Suprapubic skin (tissue), 4 donors: ENCODE results near the gene MYO1C.

ENCODE experiments used
- CTCF ChIP-seq, 2 donors: fragments of 200-600 bp in 1 of 2; fragments of 450-650 bp in 1 of 2; sonication (generic) in 1 of 2; IDR thresholded peaks; one replicate each; pipeline ENCODE4 v1.5.1; 2016 to 2019; ENCODE audit warnings: antibody characterized with exemption in 2 of 2, mild to moderate bottlenecking in 1 of 2, moderate library complexity in 1 of 2
- EP300 ChIP-seq: sonication (generic); formaldehyde crosslinking; IDR thresholded peaks from one replicate; pipeline ENCODE4 v1.6.1; 2017; ENCODE audit warnings: antibody characterized with exemption
- POLR2A ChIP-seq, 2 donors: fragments of 450-650 bp; IDR thresholded peaks; one replicate each; pipeline ENCODE4 v1.6.1; 2017; ENCODE audit warnings: antibody characterized with exemption in 2 of 2, mild to moderate bottlenecking in 2 of 2, moderate library complexity in 2 of 2
- POLR2AphosphoS5 ChIP-seq, 3 donors: sonication (generic); formaldehyde crosslinking; IDR thresholded peaks; one replicate each; pipeline ENCODE4 v1.6.1; 2017; ENCODE audit warnings: antibody characterized with exemption in 3 of 3

DNA sequence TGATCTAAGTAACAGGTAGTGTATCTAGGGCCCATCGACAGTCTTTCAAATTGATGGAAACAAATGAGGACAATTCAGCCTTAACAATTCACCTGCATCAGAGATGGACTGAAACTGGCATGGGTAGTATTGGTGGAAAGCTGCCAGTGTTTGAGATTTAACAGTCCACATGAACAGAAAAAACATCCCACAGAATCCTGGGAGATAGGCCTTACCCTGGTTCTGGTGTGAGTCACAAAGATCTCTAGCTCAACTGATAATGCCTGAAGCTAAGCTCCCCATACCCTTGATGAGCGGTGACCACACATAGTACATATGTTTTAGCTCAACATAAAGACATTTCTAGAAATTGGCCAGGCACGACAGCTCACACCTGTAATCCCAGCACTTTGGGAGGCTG, 58.3 kb downstream of the MYO1C start:
- no peak for TF ChIP-seq CTCF (IDR thresholded peaks at IDR 0.05)
- TF ChIP-seq POLR2A (IDR thresholded peaks at IDR 0.05): no peak
- no peak for TF ChIP-seq POLR2AphosphoS5 (IDR thresholded peaks at IDR 0.05)
- TF ChIP-seq EP300: no peak
